GM12874 (cell line): Measurements from ENCODE around the gene PLBD2.

Experiments used
- TF ChIP-seq, protein P1 (sequence below): IDR thresholded peaks from 2 replicates; pipeline ENCODE4 v1.5.1; 2011; ENCODE audit warnings: low read depth, mild to moderate bottlenecking, control low read depth, low read length, moderate library complexity; ENCODE audit not compliant: insufficient read depth

The PLBD2 gene

GRCh38 chr12:113348849-113349536 is 9.4 kb upstream of the PLBD2 start:
- TF ChIP-seq, protein P1, sequence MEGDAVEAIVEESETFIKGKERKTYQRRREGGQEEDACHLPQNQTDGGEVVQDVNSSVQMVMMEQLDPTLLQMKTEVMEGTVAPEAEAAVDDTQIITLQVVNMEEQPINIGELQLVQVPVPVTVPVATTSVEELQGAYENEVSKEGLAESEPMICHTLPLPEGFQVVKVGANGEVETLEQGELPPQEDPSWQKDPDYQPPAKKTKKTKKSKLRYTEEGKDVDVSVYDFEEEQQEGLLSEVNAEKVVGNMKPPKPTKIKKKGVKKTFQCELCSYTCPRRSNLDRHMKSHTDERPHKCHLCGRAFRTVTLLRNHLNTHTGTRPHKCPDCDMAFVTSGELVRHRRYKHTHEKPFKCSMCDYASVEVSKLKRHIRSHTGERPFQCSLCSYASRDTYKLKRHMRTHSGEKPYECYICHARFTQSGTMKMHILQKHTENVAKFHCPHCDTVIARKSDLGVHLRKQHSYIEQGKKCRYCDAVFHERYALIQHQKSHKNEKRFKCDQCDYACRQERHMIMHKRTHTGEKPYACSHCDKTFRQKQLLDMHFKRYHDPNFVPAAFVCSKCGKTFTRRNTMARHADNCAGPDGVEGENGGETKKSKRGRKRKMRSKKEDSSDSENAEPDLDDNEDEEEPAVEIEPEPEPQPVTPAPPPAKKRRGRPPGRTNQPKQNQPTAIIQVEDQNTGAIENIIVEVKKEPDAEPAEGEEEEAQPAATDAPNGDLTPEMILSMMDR: no peak

DNA sequence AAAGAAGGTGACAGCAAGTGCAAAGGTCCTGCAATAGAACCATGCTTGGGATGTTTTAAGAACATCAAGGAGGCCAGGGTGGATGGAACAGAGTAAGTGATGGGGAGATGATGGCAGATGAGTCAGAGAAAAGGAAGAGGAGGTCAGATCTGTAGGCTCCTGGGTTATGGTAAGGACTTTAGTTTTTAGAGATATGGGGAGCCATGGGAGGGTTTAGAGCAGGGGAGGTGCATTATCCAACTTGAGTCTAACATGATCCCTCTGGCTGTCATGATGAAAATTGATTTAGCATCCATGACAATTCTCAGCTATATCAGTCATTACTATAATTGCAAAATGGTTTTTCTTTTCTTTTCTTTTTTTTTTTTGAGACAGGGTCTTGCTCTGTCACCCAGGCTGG is 7.3 kb upstream of the PLBD2 start:
- TF ChIP-seq, protein P1: no peak

DNA sequence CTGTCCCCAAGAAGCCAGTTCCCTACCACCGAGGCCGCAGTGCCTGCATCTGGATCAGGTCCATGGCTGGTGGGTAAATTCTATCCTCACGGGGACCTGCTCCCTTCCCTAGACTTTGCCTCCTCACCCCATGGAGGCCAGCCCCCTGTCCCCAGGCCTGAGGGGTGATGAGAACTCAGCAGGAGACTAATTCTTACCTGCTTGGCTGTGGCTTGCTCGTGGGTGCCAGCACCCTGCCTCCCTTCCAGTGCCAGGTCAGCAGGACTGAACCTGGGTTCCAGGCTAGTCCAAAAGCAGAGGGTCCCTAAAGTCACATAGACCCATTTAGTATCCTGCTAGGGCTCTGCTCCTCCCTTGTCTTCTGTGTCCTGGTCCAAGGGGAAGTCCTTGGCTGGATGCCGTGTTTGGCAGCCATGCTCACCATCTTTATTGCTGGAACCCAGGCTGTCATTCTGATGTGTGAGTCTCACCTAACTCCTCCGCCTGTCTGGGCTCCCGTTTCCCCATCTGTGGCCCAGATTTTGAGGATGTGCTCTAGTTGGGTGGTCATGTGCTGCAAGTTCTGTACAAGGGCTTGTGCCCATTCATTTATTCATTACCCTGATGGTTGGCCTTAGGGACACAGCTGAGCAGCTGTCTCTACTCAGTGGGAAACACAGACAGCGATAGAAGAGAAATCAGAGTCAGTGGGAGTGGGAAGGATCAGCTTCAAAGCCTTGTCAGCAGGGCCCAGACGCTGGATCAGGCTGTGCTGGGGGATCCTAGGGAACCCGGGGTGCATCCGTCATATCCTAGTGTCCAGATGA is 949 bp downstream of the PLBD2 start:
- TF ChIP-seq, protein P1: no peak

- TF ChIP-seq, protein P1: no peak
Measured at GRCh38 chr12:113359939-113360748, 1.8 kb downstream of the PLBD2 start.

GRCh38 chr12:113361574-113362370 is 3.4 kb downstream of the PLBD2 start:
- TF ChIP-seq, protein P1: no peak

DNA sequence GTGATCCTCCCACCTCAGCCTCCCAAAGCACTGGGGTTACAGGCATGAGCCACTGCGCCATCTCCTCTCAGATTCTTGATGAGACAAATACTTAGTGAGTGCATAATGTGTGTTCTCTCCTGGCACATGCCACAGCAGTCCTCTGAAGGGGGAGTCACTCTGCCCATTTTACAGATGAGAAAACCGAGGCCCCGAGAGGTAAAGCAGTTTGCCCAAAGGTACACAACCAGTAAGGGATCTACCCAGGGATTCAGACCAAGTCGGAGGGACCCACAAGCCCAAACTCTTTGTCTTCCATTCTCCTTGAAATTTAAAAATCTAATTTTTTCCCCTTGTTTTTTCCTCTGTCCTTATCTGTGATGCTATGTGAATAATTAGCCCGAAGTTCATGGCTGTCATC is 6.3 kb downstream of the PLBD2 start:
- TF ChIP-seq, protein P1: no peak
